ENCODE results near the gene KIF7.

DNA sequence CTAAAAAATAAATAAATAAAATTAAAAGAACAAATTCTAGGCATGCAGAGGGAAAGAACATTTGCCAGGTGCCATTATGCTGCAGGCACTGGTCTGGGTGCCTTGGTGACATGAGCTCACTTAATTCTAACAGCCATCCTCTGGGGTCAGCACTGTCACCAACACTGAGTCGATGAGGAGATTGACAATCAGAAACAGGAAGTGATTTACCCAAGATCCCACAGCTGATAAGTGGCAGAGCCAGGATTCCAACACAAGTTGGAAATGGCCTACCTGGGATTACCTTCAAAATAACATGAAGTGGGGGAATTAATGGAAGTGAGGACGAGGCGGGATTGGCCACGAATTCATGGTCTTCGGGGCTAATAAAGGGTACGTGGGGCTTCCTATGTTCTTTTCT, 20.3 kb upstream of the KIF7 start:
- TF ChIP-seq, protein P1, sequence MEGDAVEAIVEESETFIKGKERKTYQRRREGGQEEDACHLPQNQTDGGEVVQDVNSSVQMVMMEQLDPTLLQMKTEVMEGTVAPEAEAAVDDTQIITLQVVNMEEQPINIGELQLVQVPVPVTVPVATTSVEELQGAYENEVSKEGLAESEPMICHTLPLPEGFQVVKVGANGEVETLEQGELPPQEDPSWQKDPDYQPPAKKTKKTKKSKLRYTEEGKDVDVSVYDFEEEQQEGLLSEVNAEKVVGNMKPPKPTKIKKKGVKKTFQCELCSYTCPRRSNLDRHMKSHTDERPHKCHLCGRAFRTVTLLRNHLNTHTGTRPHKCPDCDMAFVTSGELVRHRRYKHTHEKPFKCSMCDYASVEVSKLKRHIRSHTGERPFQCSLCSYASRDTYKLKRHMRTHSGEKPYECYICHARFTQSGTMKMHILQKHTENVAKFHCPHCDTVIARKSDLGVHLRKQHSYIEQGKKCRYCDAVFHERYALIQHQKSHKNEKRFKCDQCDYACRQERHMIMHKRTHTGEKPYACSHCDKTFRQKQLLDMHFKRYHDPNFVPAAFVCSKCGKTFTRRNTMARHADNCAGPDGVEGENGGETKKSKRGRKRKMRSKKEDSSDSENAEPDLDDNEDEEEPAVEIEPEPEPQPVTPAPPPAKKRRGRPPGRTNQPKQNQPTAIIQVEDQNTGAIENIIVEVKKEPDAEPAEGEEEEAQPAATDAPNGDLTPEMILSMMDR (conservative IDR thresholded peaks at IDR 0.05; ENCODE audit: low read depth, low read length), result no peak
- TF ChIP-seq POLR2A (IDR thresholded peaks at IDR 0.05; ENCODE audit: low read depth, low read length) (no peak), MAFK (IDR thresholded peaks at IDR 0.05; ENCODE audit: low read depth, low read length) (no peak), RAD21 (IDR thresholded peaks at IDR 0.05; ENCODE audit: low read length) (no peak), MXI1 (IDR thresholded peaks at IDR 0.05; ENCODE audit: borderline replicate concordance, low read depth, low read length) (no peak), RFX5 (IDR thresholded peaks at IDR 0.05; ENCODE audit: low read depth, low read length) (no peak), CEBPB (IDR thresholded peaks at IDR 0.05; ENCODE audit: low read depth, low read length) (no peak), CHD1 (IDR thresholded peaks at IDR 0.05; ENCODE audit: low read depth, low read length) (no peak)
